ENCODE measurements around the gene PRR11.
"Not testable (repeated sequence)": the region's sequence is repeated elsewhere in the genome, so short reads cannot be mapped to it uniquely, and the experiment has no call there.

The PRR11 gene

GRCh38 chr17:59152925-59153324 lies 2.6 kb upstream of the PRR11 start:
- no peak for DNase-seq (ENCODE audit: low spot score)

GRCh38 chr17:59154292-59154720 lies 1.2 kb upstream of the PRR11 start:
- DNase-seq (ENCODE audit: low spot score) = peak; percentile 53

DNA sequence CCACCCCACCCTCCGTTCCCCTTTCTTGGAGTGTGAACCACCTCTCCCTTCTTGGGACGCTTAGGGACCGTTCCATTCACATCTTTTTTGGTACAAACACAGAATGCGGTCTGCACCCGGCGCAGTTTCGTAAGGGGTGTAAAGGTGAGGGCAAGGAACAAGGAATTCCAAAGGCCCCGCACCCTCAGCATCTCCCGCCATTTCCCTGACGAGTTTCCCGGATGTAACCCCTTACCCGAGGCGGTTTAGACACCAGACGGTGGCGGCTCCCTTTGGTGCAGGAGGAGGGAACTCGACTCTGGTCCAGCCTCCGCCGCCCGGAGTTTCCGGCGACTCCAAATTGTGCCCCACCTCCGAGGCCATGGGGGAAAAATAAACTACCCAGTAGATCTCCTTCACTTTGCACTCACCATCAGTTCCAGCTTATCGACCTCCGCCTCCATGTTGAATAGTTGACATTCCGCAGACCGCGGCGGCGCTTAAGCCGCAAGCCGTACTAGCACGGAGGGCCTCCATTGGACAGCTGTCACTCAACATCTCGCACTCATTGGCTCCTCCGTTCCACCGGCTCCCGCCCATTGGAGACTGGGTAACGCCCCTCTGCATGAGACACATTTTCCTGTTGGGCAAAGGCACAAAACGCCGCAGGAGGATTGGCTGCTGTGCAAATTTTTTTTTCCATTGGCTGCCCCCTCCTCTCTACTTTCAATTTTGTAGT lies 666 bp upstream of the PRR11 start, which contains the start of gene SKA2:
SKA2 (minus strand) TSS at position 466 of the 718 bp plus-strand sequence; CDS start at position 443, 23 bp downstream.
- DNase-seq (ENCODE audit: low spot score) = no peak

DNA sequence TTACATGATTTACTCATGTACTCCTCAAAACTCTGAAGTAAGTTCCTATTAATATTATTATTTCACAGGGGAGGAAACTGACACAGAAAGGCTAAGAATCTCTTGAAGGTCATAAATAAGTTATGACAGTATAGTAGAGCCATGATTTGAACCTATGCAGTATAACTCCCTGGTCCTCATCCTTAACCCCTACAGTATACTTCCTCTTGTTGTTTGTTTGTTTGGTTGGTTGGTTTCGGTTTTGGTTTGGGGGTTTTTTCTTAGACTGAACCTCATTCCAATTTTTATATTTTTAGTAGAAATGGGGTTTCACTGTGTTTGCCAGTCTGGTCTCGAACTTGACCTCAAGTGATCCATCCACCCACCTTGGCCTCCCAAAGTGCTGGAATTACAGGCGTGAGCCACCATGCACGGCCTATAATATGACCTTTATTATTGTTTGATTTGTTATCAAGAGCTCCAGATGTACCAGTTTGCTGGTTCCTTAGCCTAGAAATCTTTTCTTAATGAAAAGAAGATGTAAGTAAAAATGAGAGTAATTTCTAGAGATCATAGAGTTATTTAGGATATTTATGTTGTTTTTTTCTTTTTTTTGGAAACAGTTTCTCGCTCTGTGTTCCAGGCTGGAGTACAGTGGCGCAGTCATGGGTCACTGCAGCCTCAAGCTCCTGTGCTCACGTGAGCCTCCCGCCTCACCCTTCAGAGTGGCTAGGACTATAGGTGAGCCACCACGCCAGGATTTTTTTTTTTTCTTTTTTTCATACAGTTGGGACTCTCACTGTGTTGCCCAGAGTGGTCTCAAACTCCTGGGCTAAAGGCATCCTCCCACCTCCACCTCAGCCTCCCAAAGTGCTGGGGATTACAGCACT lies 4.8 kb downstream of the PRR11 start:
- no peak for DNase-seq (ENCODE audit: low spot score)

GRCh38 chr17:59161477-59161876 lies 5.9 kb downstream of the PRR11 start:
- no peak for DNase-seq (ENCODE audit: low spot score)

GRCh38 chr17:59165933-59166342 lies 10.4 kb downstream of the PRR11 start:
- DNase-seq (ENCODE audit: low spot score) = peak; percentile 35

DNA sequence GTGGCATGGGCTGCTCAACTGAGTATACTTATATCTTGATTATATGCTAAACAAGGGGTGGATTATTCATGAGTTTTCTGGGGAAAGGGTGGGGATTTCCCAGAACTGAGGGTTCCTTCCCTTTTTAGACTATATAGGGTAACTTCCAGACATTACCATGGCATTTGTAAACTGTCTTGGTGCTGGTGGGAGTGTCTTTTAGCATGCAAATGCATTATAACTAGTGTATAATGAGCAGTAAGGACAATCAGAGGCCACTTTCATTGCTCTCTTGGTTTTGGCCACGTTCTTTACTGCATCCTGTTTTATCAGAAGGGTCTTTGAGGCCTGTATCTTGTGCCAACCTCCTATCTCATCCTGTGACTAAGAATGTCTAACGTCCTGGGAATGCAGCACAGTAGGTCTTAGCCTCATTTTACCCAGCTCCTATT lies 12.0 kb downstream of the PRR11 start:
- DNase-seq (ENCODE audit: low spot score) = no peak

- DNase-seq (ENCODE audit: low spot score) = no peak
Observed at GRCh38 chr17:59172436-59173004, 17.0 kb downstream of the PRR11 start.

GRCh38 chr17:59174671-59175070 lies 19.1 kb downstream of the PRR11 start:
- no peak for DNase-seq (ENCODE audit: low spot score)

DNA sequence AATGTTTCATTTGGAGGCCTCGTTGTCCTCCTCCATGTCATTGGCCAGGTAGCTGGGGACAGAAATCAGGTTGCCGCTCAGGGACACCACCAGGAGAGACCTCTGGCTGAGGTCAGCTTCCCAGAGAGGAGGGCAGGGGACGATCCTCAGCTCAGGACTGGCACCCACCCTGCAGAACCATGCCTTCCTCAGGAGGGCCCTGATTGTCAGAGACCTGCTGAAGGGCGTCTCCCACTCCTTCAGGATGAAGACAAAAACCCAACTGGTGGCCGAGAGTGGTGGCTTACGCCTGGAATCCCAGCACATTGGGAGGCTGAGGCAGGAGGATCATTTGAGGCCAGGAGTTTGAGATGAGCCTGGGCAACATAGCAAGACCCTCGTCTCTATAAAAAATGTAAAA lies 19.5 kb downstream of the PRR11 start:
- DNase-seq (ENCODE audit: low spot score) = no peak

GRCh38 chr17:59178266-59178985 lies 22.9 kb downstream of the PRR11 start:
- no peak for DNase-seq (ENCODE audit: low spot score)

- DNase-seq (ENCODE audit: low spot score) = not testable (repeated sequence)
Observed at GRCh38 chr17:59179601-59180000, 24.1 kb downstream of the PRR11 start.

- no peak for DNase-seq (ENCODE audit: low spot score)
Observed at GRCh38 chr17:59180626-59181025, 25.1 kb downstream of the PRR11 start.

DNA sequence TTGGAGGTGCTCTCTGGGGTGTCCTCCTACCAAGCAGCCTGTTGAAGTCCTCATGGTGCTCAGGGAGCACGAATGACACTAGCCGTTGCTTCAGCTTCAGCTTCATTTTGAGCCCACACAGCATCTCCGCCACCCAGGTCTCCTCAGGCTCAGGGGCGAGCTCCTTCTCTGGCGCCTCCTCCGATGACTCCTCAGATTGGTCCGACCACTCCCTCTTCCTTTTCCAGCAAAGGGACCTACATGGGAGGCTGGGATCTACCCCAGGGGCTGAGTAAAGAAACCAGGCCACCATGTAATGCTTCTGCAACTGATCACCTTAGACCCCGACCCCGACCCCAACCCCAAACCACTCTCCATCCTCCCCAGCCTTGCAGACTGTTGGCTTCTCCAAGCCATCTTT lies 25.9 kb downstream of the PRR11 start:
- DNase-seq (ENCODE audit: low spot score) = no peak

DNA sequence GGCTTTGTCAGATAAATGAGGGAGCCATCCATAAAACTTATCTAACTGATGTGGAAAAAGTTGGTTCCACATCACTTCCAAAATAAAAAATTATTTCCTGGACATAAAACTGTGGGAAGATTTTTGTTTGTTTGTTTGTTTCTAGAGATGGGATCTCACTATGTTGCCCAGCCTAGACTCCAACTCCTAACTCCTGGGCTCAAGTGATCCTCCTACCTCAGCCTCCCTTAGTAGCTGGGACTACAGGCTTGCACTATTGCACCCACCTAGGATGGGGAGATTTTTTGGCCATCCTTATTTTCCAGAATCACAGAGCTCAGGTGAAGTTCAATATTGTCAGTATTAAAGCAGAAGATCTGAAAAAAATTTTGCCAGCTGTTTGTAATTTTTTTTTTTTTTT lies 30.5 kb downstream of the PRR11 start:
- no peak for DNase-seq (ENCODE audit: low spot score)

DNA sequence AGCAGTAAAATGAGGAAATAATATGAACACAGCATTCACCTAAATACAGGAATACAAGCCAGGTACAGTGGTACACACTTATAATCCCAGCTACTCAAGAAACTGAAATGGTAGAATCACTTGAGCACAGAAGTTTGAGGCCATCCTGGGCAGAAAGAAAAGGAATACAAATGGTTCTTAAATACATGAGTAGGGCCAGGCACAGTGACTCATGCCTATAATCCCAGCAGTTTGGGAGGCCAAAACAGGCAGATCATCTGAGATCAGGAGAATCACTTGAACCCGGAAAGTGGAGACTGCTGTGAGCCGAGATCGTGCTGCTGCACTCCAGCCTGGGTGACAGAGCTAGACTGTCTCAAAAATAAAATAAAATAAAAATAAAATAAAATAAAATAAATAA lies 31.3 kb downstream of the PRR11 start:
- no peak for DNase-seq (ENCODE audit: low spot score)

DNA sequence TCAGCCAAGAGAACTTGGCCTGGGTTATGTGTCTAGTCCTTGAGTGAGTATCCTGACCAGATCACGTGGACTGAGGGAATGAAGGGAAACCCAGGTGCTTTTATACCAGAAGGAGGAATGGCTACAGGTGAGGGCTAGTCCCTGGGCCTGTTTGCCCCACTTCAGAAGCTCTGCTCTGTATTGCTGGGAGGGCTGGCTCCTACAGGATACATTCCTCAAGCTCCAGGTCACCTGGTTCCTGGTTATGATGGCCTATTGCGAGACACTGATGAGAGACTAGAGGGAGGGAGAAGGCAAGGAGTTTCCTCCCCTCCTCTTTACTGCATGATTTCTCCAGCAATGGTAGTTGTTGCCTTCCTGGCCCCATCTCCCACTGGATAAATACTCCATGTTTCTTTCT lies 35.3 kb downstream of the PRR11 start:
- no peak for DNase-seq (ENCODE audit: low spot score)

DNA sequence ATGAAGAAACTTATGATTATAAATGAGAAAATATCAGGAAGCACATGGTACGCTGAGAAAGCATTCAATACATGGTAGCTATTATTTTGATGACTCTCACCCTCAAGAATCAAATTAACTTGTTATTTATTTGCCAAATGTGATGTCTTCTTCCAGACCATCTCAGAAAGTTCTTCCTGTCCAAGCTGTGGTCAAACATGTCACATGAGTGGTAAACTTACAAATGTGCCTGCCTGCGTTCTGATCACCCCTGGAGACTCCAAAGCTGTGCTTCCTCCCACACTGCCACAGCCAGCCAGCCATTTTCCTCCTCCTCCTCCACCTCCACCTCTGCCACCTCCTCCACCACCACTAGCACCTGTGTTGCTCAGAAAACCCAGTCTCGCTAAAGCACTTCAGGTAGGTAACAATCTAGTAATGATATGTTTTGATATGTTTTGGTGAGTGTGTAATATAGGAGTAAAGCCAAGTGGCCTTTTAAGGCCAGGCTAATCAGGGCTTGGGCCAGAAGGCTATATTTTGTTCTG lies 37.9 kb downstream of the PRR11 start:
- no peak for DNase-seq (ENCODE audit: low spot score)

DNA sequence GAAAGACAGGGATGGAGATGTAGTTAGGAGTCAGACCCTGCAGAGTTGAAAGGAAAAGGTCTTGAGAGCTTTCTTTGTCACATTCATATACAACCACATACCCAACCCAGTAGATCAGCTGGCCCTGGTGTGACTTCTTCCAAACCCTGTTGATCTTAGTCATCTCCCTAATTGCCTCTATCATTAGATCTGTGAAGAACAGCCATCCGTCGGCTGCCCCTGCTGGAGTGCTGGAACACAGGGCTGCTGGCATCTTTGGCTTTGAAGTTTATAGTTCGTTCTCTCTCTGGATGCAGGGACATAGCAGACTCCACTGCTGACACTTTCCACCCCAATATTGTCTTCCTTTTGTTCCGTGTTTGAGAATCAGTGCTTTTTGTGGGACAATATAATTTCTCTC lies 43.9 kb downstream of the PRR11 start:
- no peak for DNase-seq (ENCODE audit: low spot score)

- DNase-seq (ENCODE audit: low spot score) = no peak
Observed at GRCh38 chr17:59202320-59202719, 46.8 kb downstream of the PRR11 start.

DNA sequence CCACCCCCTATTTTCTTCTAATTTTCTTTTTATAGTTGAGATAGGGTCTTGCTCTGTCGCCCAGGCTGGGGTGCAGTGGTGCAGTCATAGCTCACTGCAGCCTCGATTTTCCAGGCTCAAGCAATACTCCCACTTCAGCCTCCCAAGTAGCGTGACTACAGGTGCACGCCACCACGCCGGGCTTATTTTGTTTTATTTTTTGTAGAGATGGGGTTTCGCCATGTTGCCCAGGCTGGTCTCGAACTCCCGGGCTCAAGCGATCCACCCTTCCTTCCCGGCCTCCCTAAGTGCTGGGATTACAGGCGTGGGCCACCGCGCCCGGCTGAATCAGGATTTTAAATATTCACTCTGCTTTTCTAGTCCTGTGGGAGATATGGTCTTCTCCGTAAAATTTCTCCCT lies 63.8 kb downstream of the PRR11 start:
- no peak for DNase-seq (ENCODE audit: low spot score)

GRCh38 chr17:59219992-59220327 lies 64.4 kb downstream of the PRR11 start:
- no peak for DNase-seq (ENCODE audit: low spot score)

Data from activated CD4-positive, alpha-beta T cell treated with anti-CD3 and anti-CD28 coated beads, Interleukin-2, Interleukin-4, amounts not matched to agents 100 ng/mL and 50 ng/mL, durations not matched to agents 16 hours and 8 hours (primary cell).